GM12874 (cell line): ENCODE data around the gene ACOT7.

ENCODE experiments used
- CTCF ChIP-seq: IDR thresholded peaks from 2 replicates; pipeline ENCODE4 v1.5.1; 2011; ENCODE audit warnings: low read depth, mild to moderate bottlenecking, control low read depth, low read length, moderate library complexity; ENCODE audit not compliant: insufficient read depth

ACOT7 gene

DNA sequence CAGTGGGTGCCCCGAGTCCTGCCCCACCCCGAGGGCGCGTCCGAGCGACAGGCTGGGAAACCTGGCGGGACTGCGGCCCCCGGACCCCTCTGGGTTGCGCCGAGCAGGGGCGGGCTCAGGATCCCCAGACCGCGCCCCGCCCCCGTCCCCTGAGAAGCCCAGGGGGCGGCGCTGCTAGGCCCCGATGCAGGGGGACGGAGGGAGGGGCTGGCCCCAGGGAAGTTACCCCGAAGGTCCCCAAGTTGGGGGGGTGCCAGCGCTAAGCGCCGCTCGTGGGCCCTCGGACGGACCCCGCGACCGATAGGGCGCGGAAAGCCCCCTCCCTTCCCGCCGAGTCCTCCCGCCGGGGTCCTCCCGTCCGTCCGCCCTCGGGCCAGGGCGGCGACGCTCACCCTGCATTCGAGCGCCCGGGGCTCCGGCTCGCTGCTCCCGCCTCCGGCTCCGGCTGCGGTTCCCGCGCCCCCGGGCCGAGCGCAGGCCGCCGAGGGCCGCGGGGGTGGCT, 133.1 kb downstream of the ACOT7 start:
- TF ChIP-seq CTCF, result no peak

GRCh38 chr1:6259491-6260362, 133.8 kb downstream of the ACOT7 start:
- TF ChIP-seq CTCF, result no peak

- TF ChIP-seq CTCF, result no peak
Observed at GRCh38 chr1:6258675-6259074, 134.9 kb downstream of the ACOT7 start.

DNA sequence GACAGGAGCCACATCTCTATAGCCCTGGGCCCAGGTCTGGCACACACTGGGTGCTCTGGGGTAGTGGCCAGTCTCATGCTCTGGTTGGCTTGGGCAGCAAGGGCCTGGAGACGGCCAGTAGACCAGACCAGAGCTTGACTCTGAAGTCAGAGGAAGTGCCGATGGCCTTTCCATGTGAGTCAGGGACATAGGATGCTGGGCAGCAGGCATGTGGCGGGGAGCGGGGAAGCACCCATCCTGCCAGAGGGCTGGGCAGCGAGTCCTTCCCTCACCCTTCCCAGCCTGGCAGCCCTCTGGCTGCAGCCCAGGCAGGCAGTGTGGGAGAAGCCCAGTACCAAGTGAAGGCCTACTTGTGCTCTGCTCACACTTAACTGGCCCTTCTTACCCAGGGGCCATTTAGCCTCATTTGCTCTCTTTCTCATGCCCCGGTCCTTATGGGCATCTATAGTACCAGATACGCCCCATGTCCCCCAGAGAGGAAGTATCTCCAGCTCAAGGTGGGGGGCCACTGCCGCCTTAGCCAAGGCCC, 136.0 kb downstream of the ACOT7 start:
- no peak for TF ChIP-seq CTCF

DNA sequence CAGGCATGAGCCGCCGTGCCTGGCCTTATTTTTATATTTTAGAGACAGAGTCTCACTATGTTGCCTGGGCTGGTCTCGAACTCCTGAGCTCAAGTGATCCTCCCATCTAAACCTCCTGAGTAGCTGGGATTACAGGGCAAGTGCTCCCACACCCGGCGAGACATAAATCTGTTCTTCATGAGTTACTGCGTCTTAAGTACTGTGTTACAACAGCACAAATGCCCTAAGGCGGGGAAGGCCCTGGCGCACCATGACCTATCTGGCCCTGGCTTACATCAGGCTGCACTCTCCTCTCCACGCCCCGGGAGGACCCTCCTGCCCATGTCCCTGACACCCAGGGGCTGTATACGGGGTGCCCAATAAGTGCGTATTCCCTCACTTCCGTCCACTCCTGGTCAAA, 136.9 kb downstream of the ACOT7 start:
- TF ChIP-seq CTCF, result no peak

DNA sequence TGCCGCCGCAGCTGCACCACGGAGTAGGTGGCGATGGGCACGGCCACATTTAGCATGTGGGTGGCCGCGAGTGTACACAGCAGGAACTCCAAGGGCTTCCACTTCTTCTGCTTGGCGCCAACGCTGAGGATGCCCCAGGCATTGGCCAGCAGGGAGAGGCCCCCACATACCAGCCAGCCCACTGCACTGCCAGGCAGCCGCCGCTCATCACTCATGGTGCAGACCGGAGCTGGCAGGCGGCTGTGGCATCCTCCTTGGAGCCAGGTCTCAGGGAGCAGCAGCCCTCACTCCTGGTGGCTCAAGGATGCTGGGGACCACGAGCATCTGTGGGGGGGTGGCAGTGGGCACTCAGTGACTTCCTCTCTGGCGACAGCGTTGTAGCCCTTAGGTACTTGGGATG, 138.9 kb downstream of the ACOT7 start:
- TF ChIP-seq CTCF, result no peak

- no peak for TF ChIP-seq CTCF
Observed at GRCh38 chr1:6253380-6253779, 140.2 kb downstream of the ACOT7 start.
